Smooth muscle cell (in vitro differentiated cells): Measurements from ENCODE around the gene RAB1A. TPM values are rescaled to one million over a fixed set of nuclear protein-coding genes. Genes with fewer than 3 reads are reported as not detected.

Experiments
- DNase-seq: peaks from one replicate; lab custom pipeline; 2025; ENCODE audit not compliant: unreplicated experiment; lab: John Stamatoyannopoulos, UW
- H2AFZ ChIP-seq: fragments of 200-600 bp; sonication (generic); 2 replicates; pipeline ENCODE4 v1.6.0; 2016; ENCODE audit warnings: antibody characterized with exemption, low read depth, mild to moderate bottlenecking
- H3F3A ChIP-seq: fragments of 200-600 bp; sonication (generic); 2 replicates; pipeline ENCODE4 v1.6.0; 2017; ENCODE audit warnings: antibody characterized with exemption, low read depth
- H3K27ac ChIP-seq: fragments of 200-600 bp; sonication (generic); 2 replicates; pipeline ENCODE4 v1.5.1; 2016; ENCODE audit warnings: low read depth, mild to moderate bottlenecking
- H3K27me3 ChIP-seq: fragments of 200-600 bp; sonication (generic); 2 replicates; pipeline ENCODE4 v1.6.1; 2016; ENCODE audit warnings: low read depth, mild to moderate bottlenecking
- H3K36me3 ChIP-seq: fragments of 200-600 bp; sonication (generic); 2 replicates; pipeline ENCODE4 v1.5.1; 2016; ENCODE audit warnings: low read depth
- H3K4me1 ChIP-seq: fragments of 200-600 bp; sonication (generic); 2 replicates; pipeline ENCODE4 v1.5.1; 2016; ENCODE audit warnings: low read depth
- H3K4me2 ChIP-seq: fragments of 200-600 bp; sonication (generic); 2 replicates; pipeline ENCODE4 v1.6.0; 2016; ENCODE audit warnings: mild to moderate bottlenecking
- H3K4me3 ChIP-seq: fragments of 200-600 bp; sonication (generic); 2 replicates; pipeline ENCODE4 v1.5.1; 2016; ENCODE audit warnings: mild to moderate bottlenecking
- H3K79me2 ChIP-seq: fragments of 200-600 bp; sonication (generic); 2 replicates; pipeline ENCODE4 v1.6.0; 2016; ENCODE audit warnings: low read depth, mild to moderate bottlenecking
- H3K9ac ChIP-seq: fragments of 200-600 bp; sonication (generic); 2 replicates; pipeline ENCODE4 v1.6.0; 2016; ENCODE audit warnings: low read depth
- H3K9me3 ChIP-seq: fragments of 200-600 bp; sonication (generic); replicated peaks from 2 replicates; pipeline ENCODE4 v1.5.1; 2016; ENCODE audit warnings: low read depth
- H4K20me1 ChIP-seq: fragments of 200-600 bp; sonication (generic); 2 replicates; pipeline ENCODE4 v1.6.0; 2016; ENCODE audit warnings: low read depth
- CTCF ChIP-seq: fragments of 200-600 bp; sonication (generic); IDR thresholded peaks from 2 replicates; pipeline ENCODE4 v1.5.1; 2017; ENCODE audit warnings: borderline replicate concordance, mild to moderate bottlenecking, antibody characterized with exemption; ENCODE audit not compliant: insufficient read depth, poor library complexity, severe bottlenecking
- WGBS: methylation state at CpG from one replicate; pipeline ENCODE4 v1.1.7; 2016; ENCODE audit warnings: low lambda C conversion rate; 5-methylcytosine and 5-hydroxymethylcytosine counted together
- polyA plus RNA-seq: library from polyadenylated mRNA; unstranded; fragments of >200 nt; fragmentation: Nextera tagmentation; extraction: Ambion mirVana; gene quantifications from 2 replicates; pipeline ENCODE4 v1.2.1, GENCODE V29; 2016
- total RNA-seq: library from RNA; depleted of rRNA; stranded (reverse); fragments of >200 nt; gene quantifications from 2 replicates; pipeline ENCODE4 v1.2.3, GENCODE V29; 2014

RAB1A gene
- total and polyA plus RNA-seq, 2 experiments from 2014 or later, result 250 to 361 TPM

- DNase-seq, result no peak
- H3K9ac ChIP-seq, result no peak overlapping the region
- H3K36me3 ChIP-seq, result no peaks in the 10 kb centered on the region
- no peak for TF ChIP-seq CTCF
- H3K27ac ChIP-seq, result no peak overlapping the region
- H3K27me3 ChIP-seq, result no peaks in the 10 kb centered on the region
- H3K4me3 ChIP-seq, result no peak overlapping the region
- peaks cover 9% of the 10 kb centered on the region for H3K4me1 ChIP-seq
- H2AFZ ChIP-seq, result no peak overlapping the region
- H3K9me3 ChIP-seq, result no peaks in the 10 kb centered on the region
- no peak overlapping the region for H3K4me2 ChIP-seq
- H3F3A ChIP-seq, result no peaks in the 10 kb centered on the region
- 69% methylated on average over 7 of the region's 7 CpGs for WGBS
- H4K20me1 ChIP-seq, result peaks cover 3% of the 10 kb centered on the region
- no peaks in the 10 kb centered on the region for H3K79me2 ChIP-seq
These were observed 85.7 kb downstream of the RAB1A start for GRCh38 chr2:65044097-65044735.

- peaks cover 9% of the 10 kb centered on the region for H3K4me1 ChIP-seq
- TF ChIP-seq CTCF, result no peak
- DNase-seq, result no peak
- H3K27me3 ChIP-seq, result no peaks in the 10 kb centered on the region
- no peak overlapping the region for H3K4me3 ChIP-seq
- no peaks in the 10 kb centered on the region for H3K79me2 ChIP-seq
- 73% methylated on average over 2 of the region's 2 CpGs for WGBS
- H3K4me2 ChIP-seq, result no peak overlapping the region
- H3K9ac ChIP-seq, result no peak overlapping the region
- no peaks in the 10 kb centered on the region for H3K36me3 ChIP-seq
- H3F3A ChIP-seq, result no peaks in the 10 kb centered on the region
- H3K9me3 ChIP-seq, result no peaks in the 10 kb centered on the region
- peaks cover 3% of the 10 kb centered on the region for H4K20me1 ChIP-seq
- no peak overlapping the region for H2AFZ ChIP-seq
- no peak overlapping the region for H3K27ac ChIP-seq
These were observed 86.9 kb downstream of the RAB1A start for GRCh38 chr2:65043001-65043400.

GRCh38 chr2:65040400-65041261 lies 89.3 kb downstream of the RAB1A start:
- no peak overlapping the region for H2AFZ ChIP-seq
- 35% methylated on average over 13 of the region's 13 CpGs for WGBS

More at GRCh38 chr2:65040400-65041261, 89.3 kb downstream of the RAB1A start:
- Histone ChIP-seq H3K4me2 (peak overlapping the region; percentile 80), H3K4me3 (peak overlapping the region; percentile 26), H3K4me1 (peaks cover 8% of the 10 kb centered on the region), H3K27me3 (no peaks in the 10 kb centered on the region), H3K9me3 (no peaks in the 10 kb centered on the region), H3K79me2 (no peaks in the 10 kb centered on the region), H3K36me3 (no peaks in the 10 kb centered on the region), H3K9ac (no peak overlapping the region), H3F3A (no peaks in the 10 kb centered on the region), H3K27ac (no peak overlapping the region), H4K20me1 (no peaks in the 10 kb centered on the region)
- DNase-seq, result peak; percentile 24
- TF ChIP-seq CTCF, result peak; percentile 91
